ENCODE results near the gene FMN2.

- TF ChIP-seq POLR2AphosphoS5 (IDR thresholded peaks at IDR 0.05; ENCODE audit: low read depth, low read length) (no peak), REST (IDR thresholded peaks at IDR 0.05; ENCODE audit: insufficient read depth in 1 of 2, low read depth in 2 of 2, low read length in 2 of 2) (no peak)
Measured at GRCh38 chr1:240363315-240363714, 271.6 kb downstream of the FMN2 start.

Measured in PFSK-1 (cell line).